ENCODE data around the gene FRS2.

- no peak for TF ChIP-seq CTCF (IDR thresholded peaks at IDR 0.05)
- TF ChIP-seq POLR2A (IDR thresholded peaks at IDR 0.05): no peak
These were observed 30.2 kb upstream of the FRS2 start for GRCh38 chr12:69440016-69440415.

Data from esophagus squamous epithelium (tissue), 4 donors.